Prostate gland (tissue), 2 donors: ENCODE results near the gene CRYBB1. TPM values are rescaled to one million over a fixed set of nuclear protein-coding genes. Genes with fewer than 3 reads are reported as not detected.

ENCODE experiments used
- DNase-seq: peaks from one replicate; pipeline ENCODE4 v3.0.0-alpha.2; 2019; ENCODE audit warnings: low spot score
- H3K27ac ChIP-seq, 2 donors: fragments of 200-600 bp; sonication (generic); 2 replicates each; pipeline ENCODE4 v1.5.1; 2017 to 2019
- H3K27me3 ChIP-seq: fragments of 200-600 bp; sonication (generic); replicated peaks from 2 replicates; pipeline ENCODE4 v1.5.1; 2019; ENCODE audit not compliant: insufficient read depth
- H3K36me3 ChIP-seq, 2 donors: fragments of 200-600 bp; sonication (generic); 1 replicate in 1 of 2; 2 replicates in 1 of 2; pipeline versions ENCODE4 v1.5.1 to v1.8.1; 2017 to 2019
- H3K4me1 ChIP-seq: fragments of 200-600 bp; sonication (generic); replicated peaks from 2 replicates; pipeline ENCODE4 v1.5.1; 2019
- H3K4me3 ChIP-seq, 2 donors: fragments of 200-600 bp; sonication (generic); 2 replicates each; pipeline ENCODE4 v1.5.1; 2017 to 2019
- H3K9me3 ChIP-seq: fragments of 200-600 bp; sonication (generic); 2 replicates; pipeline ENCODE4 v1.5.1; 2017
- POLR2A ChIP-seq: fragments of 450-650 bp; IDR thresholded peaks from one replicate; pipeline ENCODE4 v1.6.1; 2016; ENCODE audit warnings: antibody characterized with exemption, mild to moderate bottlenecking
- POLR2AphosphoS5 ChIP-seq: sonication (generic); formaldehyde crosslinking; IDR thresholded peaks from one replicate; pipeline ENCODE4 v1.6.1; 2017; ENCODE audit warnings: antibody characterized with exemption
- WGBS: methylation state at CpG from one replicate; pipeline ENCODE4 v1.1.5; 2018; 5-methylcytosine and 5-hydroxymethylcytosine counted together
- intact Hi-C: fragments of 100-400 bp; cut with DNase I; formaldehyde crosslinking; loops from one replicate; pipeline ENCODE4 v1.14.2; 2022
- total RNA-seq, 2 donors: library from RNA; depleted of rRNA; stranded (reverse); fragments of >200 nt; gene quantifications; one replicate each; pipeline ENCODE4 v1.1.0, GENCODE V29; 2016
- TF ChIP-seq, protein P1 (sequence below), 4 experiments: fragments of 200-600 bp in 2 of 4; fragments of 450-650 bp in 2 of 4; sonication (generic) in 2 of 4; IDR thresholded peaks; 1 replicate in 3 of 4; 2 replicates in 1 of 4; pipeline ENCODE4 v1.5.1; 2016 to 2019; ENCODE audit warnings: antibody characterized with exemption in 4 of 4, mild to moderate bottlenecking in 2 of 4, moderate library complexity in 2 of 4

Gene CRYBB1
- total RNA-seq, 2 donors from 2014 or later: 0.36 TPM; not detected in 1

DNA sequence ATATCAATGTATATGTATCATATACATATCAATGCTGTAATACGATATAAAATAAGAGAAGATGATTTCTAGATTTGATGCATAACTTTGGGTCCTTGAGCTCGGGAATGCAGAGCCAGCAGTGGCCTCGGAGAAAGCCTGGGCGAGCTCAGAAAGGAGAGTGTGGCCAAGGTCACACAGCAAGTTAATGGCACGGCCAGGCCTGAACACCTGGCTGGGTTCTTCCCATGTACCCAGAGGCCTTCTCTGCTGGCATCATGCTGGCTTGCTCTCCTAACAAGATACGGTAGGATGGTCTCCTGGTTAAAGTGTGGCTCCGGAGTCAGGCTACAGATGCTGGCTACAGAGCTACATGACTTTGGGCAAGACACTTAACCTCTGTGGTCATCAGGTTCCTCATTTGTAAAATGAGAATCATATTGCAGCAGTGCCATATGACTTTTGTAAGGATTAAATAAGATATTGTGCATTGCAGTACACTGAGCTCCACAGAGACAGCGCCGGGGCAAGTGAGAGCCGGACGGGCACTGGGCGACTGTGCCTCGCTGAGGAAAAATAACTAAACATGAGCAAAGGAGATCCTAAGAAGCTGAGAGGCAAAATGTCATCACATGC is 57.8 kb downstream of the CRYBB1 start:
- no peaks in the 10 kb centered on the region for H3K9me3 ChIP-seq
- no peak overlapping the region for H3K27ac ChIP-seq
- TF ChIP-seq POLR2A: no peak
- TF ChIP-seq POLR2AphosphoS5: no peak
- no peaks in the 10 kb centered on the region for H3K27me3 ChIP-seq
- intact Hi-C loops: no loop called here
- no peak overlapping the region for H3K4me3 ChIP-seq
- WGBS: 90% methylated on average over 13 of the region's 13 CpGs
- DNase-seq: no peak
- H3K36me3 ChIP-seq: no peaks in the 10 kb centered on the region
- H3K4me1 ChIP-seq: no peaks in the 10 kb centered on the region

DNA sequence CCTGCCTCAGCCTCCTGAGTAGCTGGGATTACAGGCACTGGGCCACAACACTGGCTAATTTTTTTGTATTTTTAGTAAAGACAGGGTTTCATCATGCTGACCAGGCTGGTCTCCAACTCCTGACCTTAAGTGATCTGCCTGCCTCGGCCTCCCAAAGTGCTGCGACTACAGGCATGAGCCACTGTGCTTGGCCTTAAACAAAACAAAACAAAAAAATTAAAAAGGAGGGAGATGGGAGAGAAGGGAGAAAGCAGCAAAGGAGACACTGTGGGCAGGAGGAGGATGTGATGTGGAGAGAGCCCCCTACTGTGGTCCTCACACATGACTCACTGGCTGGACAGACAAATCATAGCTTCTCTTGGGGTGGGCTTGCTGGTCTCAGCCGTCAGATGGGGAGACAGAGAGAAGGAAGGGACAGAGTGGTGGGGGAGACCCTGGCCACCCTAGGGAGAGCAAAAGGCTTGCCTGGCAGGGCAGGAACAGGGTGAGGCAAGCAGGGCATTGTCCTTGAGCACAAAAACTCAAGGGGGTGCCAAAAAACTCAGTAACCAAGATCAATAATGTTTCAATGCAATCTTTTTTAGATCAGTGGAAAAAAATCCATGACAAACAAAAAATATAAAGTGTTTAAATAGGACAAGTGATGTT is 59.5 kb downstream of the CRYBB1 start:
- no peak for DNase-seq
- Histone ChIP-seq H3K27me3 (no peaks in the 10 kb centered on the region), H3K9me3 (no peaks in the 10 kb centered on the region), H3K4me3 (no peak overlapping the region), H3K4me1 (no peaks in the 10 kb centered on the region), H3K36me3 (no peaks in the 10 kb centered on the region), H3K27ac (no peak overlapping the region)
- TF ChIP-seq, protein P1, sequence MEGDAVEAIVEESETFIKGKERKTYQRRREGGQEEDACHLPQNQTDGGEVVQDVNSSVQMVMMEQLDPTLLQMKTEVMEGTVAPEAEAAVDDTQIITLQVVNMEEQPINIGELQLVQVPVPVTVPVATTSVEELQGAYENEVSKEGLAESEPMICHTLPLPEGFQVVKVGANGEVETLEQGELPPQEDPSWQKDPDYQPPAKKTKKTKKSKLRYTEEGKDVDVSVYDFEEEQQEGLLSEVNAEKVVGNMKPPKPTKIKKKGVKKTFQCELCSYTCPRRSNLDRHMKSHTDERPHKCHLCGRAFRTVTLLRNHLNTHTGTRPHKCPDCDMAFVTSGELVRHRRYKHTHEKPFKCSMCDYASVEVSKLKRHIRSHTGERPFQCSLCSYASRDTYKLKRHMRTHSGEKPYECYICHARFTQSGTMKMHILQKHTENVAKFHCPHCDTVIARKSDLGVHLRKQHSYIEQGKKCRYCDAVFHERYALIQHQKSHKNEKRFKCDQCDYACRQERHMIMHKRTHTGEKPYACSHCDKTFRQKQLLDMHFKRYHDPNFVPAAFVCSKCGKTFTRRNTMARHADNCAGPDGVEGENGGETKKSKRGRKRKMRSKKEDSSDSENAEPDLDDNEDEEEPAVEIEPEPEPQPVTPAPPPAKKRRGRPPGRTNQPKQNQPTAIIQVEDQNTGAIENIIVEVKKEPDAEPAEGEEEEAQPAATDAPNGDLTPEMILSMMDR (IDR thresholded peaks at IDR 0.05): no peak
- TF ChIP-seq POLR2A: no peak
- TF ChIP-seq POLR2AphosphoS5: no peak
- WGBS: 60% methylated on average over 3 of the region's 3 CpGs
- intact Hi-C loops: no loop called here

DNA sequence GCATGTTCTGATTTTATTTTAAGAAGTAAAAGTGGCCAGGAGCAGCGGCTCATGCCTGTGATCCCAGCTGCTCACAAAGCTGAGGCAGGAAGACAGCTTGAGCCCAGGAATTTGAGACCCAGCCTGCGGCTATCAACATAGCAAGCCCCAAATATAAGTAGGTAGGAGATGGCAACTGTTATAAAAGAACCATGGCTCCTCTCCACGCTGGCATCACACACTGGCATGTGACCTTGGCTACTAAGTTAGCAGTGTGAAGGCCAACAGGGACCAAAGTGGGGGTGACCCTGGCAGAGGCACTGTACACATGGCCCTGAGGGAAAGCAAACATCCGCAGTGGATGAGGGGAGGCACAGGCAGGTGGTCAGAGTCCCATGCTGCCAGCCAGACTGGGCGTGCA is 60.9 kb downstream of the CRYBB1 start:
- TF ChIP-seq POLR2A (no peak), POLR2AphosphoS5 (no peak)
- TF ChIP-seq, protein P1 (IDR thresholded peaks at IDR 0.05): no peak
- no peaks in the 10 kb centered on the region for H3K36me3 ChIP-seq
- intact Hi-C loops: no loop called here
- H3K4me1 ChIP-seq: no peaks in the 10 kb centered on the region
- WGBS: 93% methylated on average over 5 of the region's 5 CpGs
- no peaks in the 10 kb centered on the region for H3K27me3 ChIP-seq
- no peak overlapping the region for H3K4me3 ChIP-seq
- no peak for DNase-seq
- H3K27ac ChIP-seq: no peak overlapping the region
- no peaks in the 10 kb centered on the region for H3K9me3 ChIP-seq

DNA sequence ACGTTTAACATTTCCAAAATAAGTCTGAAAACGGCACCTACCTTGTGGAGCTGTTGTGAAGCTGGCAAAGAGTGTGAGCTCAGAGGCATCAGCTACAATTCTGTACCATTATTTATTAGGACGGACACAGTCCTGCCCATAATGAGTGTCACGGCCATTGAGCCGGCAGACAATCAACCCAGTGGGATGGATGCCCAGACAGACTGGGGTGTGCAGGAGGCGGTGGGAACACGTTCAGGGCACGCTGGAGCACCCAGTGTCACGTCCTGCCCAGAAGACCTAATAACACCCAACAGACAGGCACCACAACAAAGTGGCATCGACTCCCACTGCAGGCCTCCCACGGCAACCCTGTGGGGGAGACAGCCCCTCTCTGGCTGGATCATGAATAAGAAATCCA is 62.3 kb downstream of the CRYBB1 start:
- Histone ChIP-seq H3K27me3 (no peaks in the 10 kb centered on the region), H3K36me3 (no peaks in the 10 kb centered on the region), H3K4me3 (no peak overlapping the region), H3K27ac (no peak overlapping the region), H3K4me1 (no peaks in the 10 kb centered on the region), H3K9me3 (no peaks in the 10 kb centered on the region)
- TF ChIP-seq, protein P1 (IDR thresholded peaks at IDR 0.05): no peak
- TF ChIP-seq POLR2AphosphoS5 (no peak), POLR2A (no peak)
- WGBS: 39% methylated on average over 11 of the region's 11 CpGs
- intact Hi-C loops: no loop called here
- no peak for DNase-seq

DNA sequence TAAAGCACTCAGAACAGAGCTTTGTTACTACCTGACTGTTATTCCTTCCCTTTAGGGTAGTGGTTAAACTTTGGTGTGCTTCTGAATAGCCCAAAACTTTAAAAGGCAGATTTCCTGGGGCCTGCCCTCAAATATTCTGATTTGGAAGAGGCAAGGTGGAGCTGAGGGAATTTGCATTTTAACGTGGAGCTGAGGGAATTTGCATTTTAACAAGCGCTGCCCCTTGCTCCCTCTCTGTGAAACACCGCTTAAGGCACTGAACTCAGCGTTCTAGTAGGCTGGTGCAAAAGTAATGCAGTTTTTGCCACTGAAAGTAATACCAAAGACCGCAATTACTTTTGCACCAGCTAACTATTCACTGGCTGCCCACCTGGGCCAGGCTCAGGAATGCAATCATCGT is 62.9 kb downstream of the CRYBB1 start:
- H3K4me1 ChIP-seq: no peaks in the 10 kb centered on the region

More for the DNA sequence above, 62.9 kb downstream of the CRYBB1 start:
- Histone ChIP-seq H3K9me3 (no peaks in the 10 kb centered on the region), H3K36me3 (no peaks in the 10 kb centered on the region), H3K4me3 (no peak overlapping the region), H3K27ac (no peak overlapping the region), H3K27me3 (no peaks in the 10 kb centered on the region)
- TF ChIP-seq POLR2A (no peak), POLR2AphosphoS5 (no peak)
- TF ChIP-seq, protein P1 (IDR thresholded peaks at IDR 0.05): no peak
- WGBS: 73% methylated on average over 6 of the region's 6 CpGs
- DNase-seq: no peak
- intact Hi-C loops: no loop called here
